ENCODE measurements around the gene MAF.

Gene MAF

DNA sequence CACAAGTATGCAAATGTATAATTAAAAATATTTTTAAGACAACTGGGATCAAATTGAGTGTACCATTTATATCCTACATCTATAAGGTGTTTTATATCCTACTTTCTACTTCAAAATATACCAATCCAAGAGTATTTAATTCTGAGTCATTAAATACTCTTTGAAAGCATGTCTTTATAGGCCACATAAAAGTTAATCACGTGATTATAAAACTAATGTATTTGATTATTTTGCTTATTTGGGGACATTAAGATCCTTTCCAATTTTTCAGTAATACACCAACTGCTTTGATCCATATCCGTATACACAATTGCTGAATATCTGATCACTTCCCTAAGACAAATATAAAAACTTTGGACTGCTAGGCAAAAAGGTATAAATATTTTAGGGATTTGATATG, 26.6 kb upstream of the MAF start:
- Mint-ChIP-seq H3K4me1 (ENCODE audit: low read depth) (no peaks in the 10 kb centered on the region), H3K27me3 (peaks cover 11% of the 10 kb centered on the region)
- intact Hi-C loops (cut with micrococcal nuclease): no loop called here

DNA sequence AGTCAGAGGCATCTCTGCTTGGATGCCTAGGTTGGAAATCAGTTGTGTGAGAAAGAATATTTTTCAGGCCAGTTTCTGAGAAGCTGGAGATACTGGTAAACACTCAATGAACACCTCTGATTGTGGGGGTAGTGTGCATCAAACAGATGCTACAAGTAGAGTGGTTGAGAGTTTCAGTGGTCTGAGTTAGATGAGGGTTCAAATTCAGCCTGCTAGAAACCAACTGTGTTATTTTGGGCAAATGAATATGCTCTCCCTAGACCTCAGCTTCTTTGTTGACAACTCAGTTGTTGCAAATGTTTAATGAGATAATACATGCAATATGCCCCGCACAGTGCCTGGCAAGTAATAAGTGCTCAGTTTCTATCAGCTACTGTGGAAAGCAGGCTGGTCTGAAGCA, 25.2 kb upstream of the MAF start:
- intact Hi-C loops (cut with micrococcal nuclease): no loop called here
- H3K4me3 Mint-ChIP-seq: no peak overlapping the region
- no peak overlapping the region for H3K27ac Mint-ChIP-seq
- no peaks in the 10 kb centered on the region for H3K4me1 Mint-ChIP-seq (ENCODE audit: low read depth)
- no peaks in the 10 kb centered on the region for H3K9me3 Mint-ChIP-seq
- peaks cover 11% of the 10 kb centered on the region for H3K27me3 Mint-ChIP-seq
- no peaks in the 10 kb centered on the region for H3K36me3 Mint-ChIP-seq (ENCODE audit: low read depth)

More for the DNA sequence above, 26.6 kb upstream of the MAF start:
- no peak overlapping the region for H3K4me3 Mint-ChIP-seq
- H3K36me3 Mint-ChIP-seq (ENCODE audit: low read depth): no peaks in the 10 kb centered on the region
- H3K9me3 Mint-ChIP-seq: no peaks in the 10 kb centered on the region
- no peak overlapping the region for H3K27ac Mint-ChIP-seq

- H3K27ac Mint-ChIP-seq: no peak overlapping the region
- H3K4me3 Mint-ChIP-seq: no peak overlapping the region
- no peaks in the 10 kb centered on the region for H3K36me3 Mint-ChIP-seq (ENCODE audit: low read depth)
- H3K4me1 Mint-ChIP-seq (ENCODE audit: low read depth): no peaks in the 10 kb centered on the region
- H3K27me3 Mint-ChIP-seq: peaks cover 12% of the 10 kb centered on the region
- no peaks in the 10 kb centered on the region for H3K9me3 Mint-ChIP-seq
- intact Hi-C loops (cut with micrococcal nuclease): no loop called here
Observed at GRCh38 chr16:79623824-79624223, 23.3 kb upstream of the MAF start.

- intact Hi-C loops (cut with micrococcal nuclease): no loop called here
- peaks cover 12% of the 10 kb centered on the region for H3K27me3 Mint-ChIP-seq
- no peaks in the 10 kb centered on the region for H3K9me3 Mint-ChIP-seq
- no peak overlapping the region for H3K27ac Mint-ChIP-seq
- no peaks in the 10 kb centered on the region for H3K4me1 Mint-ChIP-seq (ENCODE audit: low read depth)
- no peak overlapping the region for H3K4me3 Mint-ChIP-seq
- no peaks in the 10 kb centered on the region for H3K36me3 Mint-ChIP-seq (ENCODE audit: low read depth)
Observed at GRCh38 chr16:79623062-79623461, 22.5 kb upstream of the MAF start.

GRCh38 chr16:79621027-79621426, 20.5 kb upstream of the MAF start:
- no peaks in the 10 kb centered on the region for H3K9me3 Mint-ChIP-seq
- H3K36me3 Mint-ChIP-seq (ENCODE audit: low read depth): no peaks in the 10 kb centered on the region
- no peak overlapping the region for H3K27ac Mint-ChIP-seq
- no peak overlapping the region for H3K4me3 Mint-ChIP-seq
- peaks cover 10% of the 10 kb centered on the region for H3K27me3 Mint-ChIP-seq
- intact Hi-C loops (cut with micrococcal nuclease): no loop called here
- no peaks in the 10 kb centered on the region for H3K4me1 Mint-ChIP-seq (ENCODE audit: low read depth)

GRCh38 chr16:79618692-79619050, 18.1 kb upstream of the MAF start:
- Mint-ChIP-seq H3K36me3 (ENCODE audit: low read depth) (no peaks in the 10 kb centered on the region), H3K27ac (no peak overlapping the region), H3K27me3 (peaks cover 5% of the 10 kb centered on the region), H3K9me3 (no peaks in the 10 kb centered on the region), H3K4me3 (no peak overlapping the region), H3K4me1 (ENCODE audit: low read depth) (no peaks in the 10 kb centered on the region)
- intact Hi-C loops (cut with micrococcal nuclease): no loop called here

GRCh38 chr16:79618041-79618691, 17.6 kb upstream of the MAF start:
- no peaks in the 10 kb centered on the region for H3K4me1 Mint-ChIP-seq (ENCODE audit: low read depth)
- no peaks in the 10 kb centered on the region for H3K36me3 Mint-ChIP-seq (ENCODE audit: low read depth)
- no peak overlapping the region for H3K27ac Mint-ChIP-seq
- no peaks in the 10 kb centered on the region for H3K9me3 Mint-ChIP-seq
- intact Hi-C loops (cut with micrococcal nuclease): no loop called here
- no peak overlapping the region for H3K4me3 Mint-ChIP-seq
- peaks cover 4% of the 10 kb centered on the region for H3K27me3 Mint-ChIP-seq

DNA sequence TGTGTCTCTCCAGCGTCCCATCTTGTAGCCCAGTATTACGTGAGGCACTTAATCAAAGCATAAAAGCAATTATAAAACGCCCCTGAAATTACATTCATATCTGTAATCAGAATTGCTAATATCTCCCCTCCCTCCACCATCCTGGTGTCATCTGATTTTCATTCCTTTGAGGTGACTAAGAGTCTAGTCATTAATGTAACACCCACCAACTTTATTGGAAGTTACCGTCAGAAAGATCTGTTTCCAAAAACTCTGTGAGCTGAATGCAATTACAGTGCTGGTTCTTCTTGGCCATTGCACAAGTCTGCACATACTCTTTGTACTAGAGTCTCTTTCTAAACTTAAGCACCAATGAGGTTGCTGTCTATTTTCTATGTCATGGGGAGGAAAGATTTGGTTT, 12.5 kb upstream of the MAF start:
- no peaks in the 10 kb centered on the region for H3K36me3 Mint-ChIP-seq (ENCODE audit: low read depth)
- H3K27ac Mint-ChIP-seq: no peak overlapping the region
- H3K4me1 Mint-ChIP-seq (ENCODE audit: low read depth): peaks cover 10% of the 10 kb centered on the region
- no peak overlapping the region for H3K4me3 Mint-ChIP-seq
- no peaks in the 10 kb centered on the region for H3K9me3 Mint-ChIP-seq
- intact Hi-C loops (cut with micrococcal nuclease): no loop called here
- H3K27me3 Mint-ChIP-seq: peaks cover 21% of the 10 kb centered on the region

GRCh38 chr16:79612207-79612606, 11.7 kb upstream of the MAF start:
- Mint-ChIP-seq H3K27me3 (peaks cover 29% of the 10 kb centered on the region), H3K9me3 (no peaks in the 10 kb centered on the region), H3K4me1 (ENCODE audit: low read depth) (peaks cover 10% of the 10 kb centered on the region), H3K4me3 (no peak overlapping the region), H3K36me3 (ENCODE audit: low read depth) (no peaks in the 10 kb centered on the region), H3K27ac (no peak overlapping the region)
- intact Hi-C loops (cut with micrococcal nuclease): no loop called here

GRCh38 chr16:79610771-79611170, 10.2 kb upstream of the MAF start:
- H3K27me3 Mint-ChIP-seq: peaks cover 31% of the 10 kb centered on the region
- H3K4me3 Mint-ChIP-seq: no peak overlapping the region
- no peak overlapping the region for H3K27ac Mint-ChIP-seq
- no peaks in the 10 kb centered on the region for H3K9me3 Mint-ChIP-seq
- intact Hi-C loops (cut with micrococcal nuclease): no loop called here
- H3K4me1 Mint-ChIP-seq (ENCODE audit: low read depth): peaks cover 14% of the 10 kb centered on the region
- peaks cover 3% of the 10 kb centered on the region for H3K36me3 Mint-ChIP-seq (ENCODE audit: low read depth)

DNA sequence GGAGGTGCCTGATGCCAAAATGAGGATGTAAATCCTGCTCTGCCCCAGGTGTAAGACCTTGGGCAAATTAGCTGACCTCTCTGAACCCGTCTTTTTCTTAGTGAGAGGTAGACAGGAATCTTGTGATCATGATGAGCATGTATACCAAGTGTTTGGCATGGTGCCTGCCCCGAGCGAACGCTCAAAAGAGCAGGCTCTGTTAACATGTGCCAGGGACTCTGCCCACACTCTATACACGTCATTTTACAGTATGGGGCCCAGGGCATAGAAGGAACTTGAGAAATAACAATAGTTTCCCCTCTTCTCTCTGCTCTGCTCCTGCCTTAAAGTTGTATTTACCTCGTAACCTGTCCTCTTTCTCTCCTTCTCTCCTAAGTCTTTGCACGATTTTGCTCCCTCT, 9.3 kb upstream of the MAF start:
- Mint-ChIP-seq H3K27me3 (peaks cover 35% of the 10 kb centered on the region), H3K27ac (no peak overlapping the region)
- intact Hi-C loops (cut with micrococcal nuclease): loop anchor here (10.0 kb wide), 3 partner anchors 165 to 905 kb away; no protein-coding TSS in a partner anchor

GRCh38 chr16:79608976-79609375, 8.4 kb upstream of the MAF start:
- Mint-ChIP-seq H3K4me3 (no peak overlapping the region), H3K9me3 (no peaks in the 10 kb centered on the region), H3K27me3 (peaks cover 37% of the 10 kb centered on the region), H3K27ac (no peak overlapping the region), H3K36me3 (ENCODE audit: low read depth) (peaks cover 11% of the 10 kb centered on the region), H3K4me1 (ENCODE audit: low read depth) (peaks cover 29% of the 10 kb centered on the region)
- intact Hi-C loops (cut with micrococcal nuclease): loop anchor here (10.0 kb wide), 3 partner anchors 166 to 904 kb away; no protein-coding TSS in a partner anchor

More for the DNA sequence above, 9.3 kb upstream of the MAF start:
- no peaks in the 10 kb centered on the region for H3K9me3 Mint-ChIP-seq
- H3K36me3 Mint-ChIP-seq (ENCODE audit: low read depth): peaks cover 11% of the 10 kb centered on the region
- H3K4me1 Mint-ChIP-seq (ENCODE audit: low read depth): peaks cover 22% of the 10 kb centered on the region
- H3K4me3 Mint-ChIP-seq: no peak overlapping the region

DNA sequence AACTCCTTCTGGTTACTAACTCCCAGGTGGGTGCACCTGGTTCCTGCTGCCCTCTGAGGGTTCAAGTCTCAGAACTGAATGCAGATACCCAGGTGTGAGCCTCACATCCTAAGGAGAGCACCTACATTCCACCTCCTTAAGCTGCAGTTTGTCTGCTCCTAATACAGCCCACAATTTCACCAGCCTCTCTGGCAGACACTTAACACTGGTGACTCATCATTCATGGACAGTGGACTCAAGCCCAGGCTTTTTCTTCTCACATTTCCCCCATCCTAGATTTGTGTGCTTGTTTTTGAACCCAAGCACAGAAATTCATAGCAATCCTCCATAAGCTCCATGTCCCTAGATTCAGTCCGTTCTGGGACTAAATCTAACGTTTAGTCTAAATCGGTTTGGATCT, 7.0 kb upstream of the MAF start:
- Mint-ChIP-seq H3K9me3 (no peaks in the 10 kb centered on the region), H3K4me1 (ENCODE audit: low read depth) (peaks cover 35% of the 10 kb centered on the region), H3K36me3 (ENCODE audit: low read depth) (peaks cover 11% of the 10 kb centered on the region), H3K27ac (no peak overlapping the region), H3K4me3 (no peak overlapping the region), H3K27me3 (peaks cover 41% of the 10 kb centered on the region)
- intact Hi-C loops (cut with micrococcal nuclease): loop anchor here (10.0 kb wide), 3 partner anchors 167 to 903 kb away; no protein-coding TSS in a partner anchor

DNA sequence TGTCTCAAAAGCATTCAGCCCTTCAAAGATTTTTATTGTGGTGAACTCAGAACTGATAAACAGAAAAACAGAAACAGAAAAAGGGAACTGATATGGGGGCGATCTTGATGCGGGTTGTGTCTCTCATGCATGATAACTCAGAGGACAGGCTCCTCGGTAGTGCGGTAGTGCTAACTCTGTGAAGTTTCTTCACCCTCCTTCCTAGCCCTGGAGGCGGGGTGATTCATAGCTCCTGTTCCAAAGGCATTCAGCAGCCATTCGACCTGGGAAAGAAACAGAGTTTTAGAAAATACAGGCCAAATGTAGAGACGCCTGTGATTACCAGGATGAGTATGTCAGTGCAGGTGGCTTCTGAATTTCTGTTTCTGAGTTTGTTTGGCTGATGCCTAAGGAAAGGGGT, 5.5 kb upstream of the MAF start:
- H3K4me3 Mint-ChIP-seq: no peak overlapping the region
- H3K27me3 Mint-ChIP-seq: peaks cover 45% of the 10 kb centered on the region
- intact Hi-C loops (cut with micrococcal nuclease): loop anchor here (10.0 kb wide), 3 partner anchors 169 to 901 kb away; no protein-coding TSS in a partner anchor

GRCh38 chr16:79603055-79603454, 2.5 kb upstream of the MAF start:
- Mint-ChIP-seq H3K4me3 (peak overlapping the region; percentile 95), H3K36me3 (ENCODE audit: low read depth) (peaks cover 53% of the 10 kb centered on the region), H3K9me3 (no peaks in the 10 kb centered on the region), H3K27ac (peak overlapping the region; percentile 94), H3K27me3 (peaks cover 24% of the 10 kb centered on the region), H3K4me1 (ENCODE audit: low read depth) (peaks cover 39% of the 10 kb centered on the region)
- intact Hi-C loops (cut with micrococcal nuclease): loop anchor here (5.0 to 10.0 kb wide), 7 partner anchors 172 to 1101 kb away; no protein-coding TSS in a partner anchor

More for the DNA sequence above, 5.5 kb upstream of the MAF start:
- peaks cover 49% of the 10 kb centered on the region for H3K4me1 Mint-ChIP-seq (ENCODE audit: low read depth)
- H3K36me3 Mint-ChIP-seq (ENCODE audit: low read depth): peaks cover 23% of the 10 kb centered on the region
- no peak overlapping the region for H3K27ac Mint-ChIP-seq
- H3K9me3 Mint-ChIP-seq: no peaks in the 10 kb centered on the region
